ENCODE data around the gene CHERP.
"Not testable (repeated sequence)": the region's sequence is repeated elsewhere in the genome, so short reads cannot be mapped to it uniquely, and the experiment has no call there.

The CHERP gene

DNA sequence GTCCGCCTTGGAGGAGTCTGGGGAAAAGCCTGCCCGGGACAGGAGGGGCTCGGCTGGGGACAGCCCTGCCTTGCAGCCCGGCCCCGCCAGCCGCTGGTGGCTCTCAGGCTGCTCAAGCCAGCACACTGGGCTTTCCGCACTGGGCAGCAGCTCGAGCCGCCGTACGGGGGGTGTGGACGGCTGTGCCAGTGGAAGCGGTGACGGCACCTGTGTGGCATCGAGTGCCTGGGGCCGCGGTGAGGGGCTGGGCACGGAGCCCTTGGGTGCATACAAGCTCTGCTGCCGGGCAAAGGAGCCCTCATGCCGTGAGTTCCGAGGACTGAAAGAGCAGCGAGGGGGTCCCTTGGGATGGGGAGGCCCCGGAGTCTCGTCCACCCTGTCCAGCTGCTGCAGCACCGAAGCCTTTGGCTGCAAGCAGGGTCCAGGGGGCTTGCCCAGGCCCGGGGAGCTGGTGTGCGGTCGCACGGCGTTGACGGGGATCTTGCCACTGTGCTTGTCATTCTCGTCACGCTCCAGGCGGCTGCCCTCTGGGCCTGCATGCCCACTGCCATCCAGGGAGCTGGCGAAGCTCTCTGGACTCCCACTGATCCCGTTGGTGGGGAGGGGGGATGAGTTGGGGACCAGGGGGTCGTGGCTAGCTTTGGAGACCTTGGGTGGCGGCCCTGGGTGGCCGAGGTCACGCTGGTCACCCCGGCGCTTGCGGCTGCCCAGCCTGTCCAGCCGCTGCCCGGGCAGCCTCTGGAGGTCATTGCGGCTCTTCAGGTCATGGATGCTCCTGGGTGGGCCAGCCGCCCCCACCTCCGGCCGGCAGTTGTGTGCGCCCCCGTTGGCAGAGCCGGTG is 34.7 kb upstream of the CHERP start:
- DNase-seq: no peak

DNA sequence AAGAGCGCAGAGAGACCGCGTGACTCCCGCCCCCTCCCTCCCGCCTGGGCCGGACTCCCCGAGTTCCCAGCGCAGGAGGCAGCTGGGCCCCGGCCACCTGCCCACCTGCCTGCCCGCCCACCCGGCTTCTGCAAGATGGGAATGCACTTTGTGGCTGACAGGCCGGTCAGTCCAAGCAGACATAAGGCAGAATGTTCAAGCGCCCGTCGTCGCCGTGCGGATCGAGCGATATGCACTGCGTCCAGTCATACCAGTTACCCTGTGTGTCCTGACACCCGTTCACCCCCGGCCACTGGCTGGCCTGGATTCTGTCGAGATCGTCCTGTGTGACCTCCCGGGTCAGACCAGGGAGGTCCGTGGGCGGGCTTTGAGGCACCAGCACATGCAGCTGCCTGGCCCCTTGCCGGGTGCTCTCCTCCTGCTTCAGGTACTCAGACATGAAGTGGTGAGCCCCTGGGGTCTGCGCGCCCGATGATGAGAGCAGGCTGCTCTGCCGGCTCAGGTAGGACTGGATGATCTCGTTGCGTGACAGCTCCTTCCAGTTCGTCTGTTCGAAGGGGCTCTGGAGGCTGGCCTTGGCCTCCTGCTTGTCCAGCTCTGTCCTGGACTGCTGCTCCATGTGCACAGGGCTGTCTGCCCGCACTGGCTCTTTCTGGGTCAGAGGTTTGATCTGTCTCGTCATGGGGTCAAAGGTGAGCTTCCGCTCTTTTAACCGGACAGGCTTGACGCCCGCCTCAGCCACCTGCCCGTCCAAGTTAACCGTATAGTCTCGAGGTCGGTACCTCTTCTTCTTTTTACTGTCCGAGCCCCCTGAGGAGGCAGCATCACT is 33.8 kb upstream of the CHERP start:
- no peak for DNase-seq

DNA sequence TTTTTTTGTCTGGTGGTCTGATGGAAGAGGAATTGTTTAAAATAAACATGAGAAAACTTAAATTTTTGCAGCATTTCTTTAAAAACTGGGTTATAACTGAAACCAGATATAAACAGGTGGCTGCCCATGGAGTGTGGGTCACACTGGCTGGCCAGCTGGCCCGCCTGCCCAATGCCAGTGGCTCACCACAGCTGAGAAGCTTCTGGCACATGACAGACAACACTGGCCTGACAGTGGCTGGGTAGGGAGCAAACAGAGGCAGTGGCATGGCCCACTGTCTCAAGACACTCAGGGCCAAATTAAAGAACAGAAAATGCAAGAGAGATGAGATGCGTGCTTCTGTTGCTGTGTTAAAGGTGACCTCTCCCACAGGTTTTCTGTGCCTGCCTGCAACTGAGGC is 33.0 kb upstream of the CHERP start:
- DNase-seq: no peak

DNA sequence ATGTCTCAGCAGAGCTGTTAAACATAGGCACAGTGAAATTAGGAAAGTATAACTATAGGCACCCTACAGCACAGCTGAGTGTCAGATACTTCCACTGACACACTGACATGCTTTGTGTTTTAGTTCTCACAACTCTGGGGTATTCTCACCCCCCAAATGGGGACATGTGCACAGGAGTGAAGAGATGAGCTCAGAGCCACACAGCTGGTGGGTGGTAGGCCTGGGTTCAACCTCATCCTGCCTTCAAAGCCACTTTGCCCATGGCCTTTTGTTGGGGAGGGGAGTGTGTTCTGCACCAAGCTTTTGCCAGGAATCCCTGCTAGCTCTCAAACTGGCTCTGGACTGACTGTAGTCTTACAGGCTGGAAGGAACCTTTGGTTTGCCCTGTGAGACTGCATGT is 31.7 kb upstream of the CHERP start:
- no peak for DNase-seq

DNA sequence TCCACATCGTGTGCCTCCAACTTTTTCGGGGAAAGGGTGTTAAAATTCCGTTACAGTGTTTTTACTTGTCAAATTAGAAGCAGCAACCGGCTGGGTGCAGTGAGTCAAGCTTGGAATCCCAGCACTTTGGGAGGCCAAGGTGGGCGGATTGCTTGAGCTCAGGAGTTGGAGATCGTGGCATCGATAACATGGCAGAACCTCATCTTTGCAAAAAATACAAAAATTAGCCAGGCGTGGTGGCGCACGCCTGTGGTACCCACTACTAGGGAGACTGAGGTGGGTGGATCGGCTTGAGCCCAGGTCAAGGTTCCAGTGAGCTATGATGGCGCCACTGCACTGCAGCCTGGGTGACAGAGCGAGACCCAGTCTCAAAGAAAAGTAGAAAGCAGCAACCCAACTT is 31.1 kb upstream of the CHERP start:
- no peak for DNase-seq

DNA sequence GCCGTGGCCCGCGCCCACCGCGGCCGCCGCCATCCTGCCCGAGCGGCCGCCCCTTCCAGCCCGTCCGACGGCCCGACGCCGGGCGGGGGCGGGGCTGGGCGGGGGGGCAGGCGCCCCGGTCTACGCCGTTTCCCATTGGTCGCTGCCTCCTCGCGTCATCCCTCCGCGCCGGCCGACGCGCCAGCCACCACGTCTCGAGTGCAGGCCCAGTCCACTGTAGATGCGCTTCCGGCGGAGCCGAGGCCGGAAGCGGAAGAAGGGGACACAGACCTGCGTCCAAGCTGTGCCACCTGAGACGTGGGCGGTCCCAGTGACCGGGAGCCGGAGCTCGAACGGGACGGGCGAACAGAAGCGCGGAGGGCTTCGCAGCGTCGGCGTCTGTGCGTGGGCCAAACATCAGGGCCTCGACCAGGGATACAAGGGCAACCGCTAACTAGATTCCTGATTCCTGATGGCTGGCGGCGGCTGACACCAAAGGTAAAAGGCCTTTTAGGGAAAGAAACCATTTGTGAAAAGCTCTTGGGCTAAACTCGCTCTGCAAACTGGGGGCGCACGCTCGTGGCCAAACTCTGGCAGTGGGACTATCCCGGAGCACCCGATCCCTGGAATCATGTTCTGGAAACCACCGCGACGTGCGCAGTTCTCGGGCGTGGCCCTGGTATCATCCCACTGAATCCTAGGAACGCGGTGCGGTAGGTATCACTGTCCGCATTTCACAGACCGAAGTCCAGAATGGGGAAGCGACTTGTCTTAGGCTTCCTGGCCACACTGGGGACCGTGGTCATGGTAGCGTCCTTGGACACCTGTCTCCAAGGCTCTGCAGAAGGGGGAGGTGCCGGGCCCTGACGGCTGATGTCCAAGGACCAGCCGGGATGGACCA is 30.3 kb upstream of the CHERP start, which contains the start of gene SLC35E1:
TSS of gene SLC35E1 (minus strand) at position 84 of the 880 bp plus-strand sequence. CDS start at position 33, 51 bp downstream.
- peak; percentile 98 for DNase-seq

DNA sequence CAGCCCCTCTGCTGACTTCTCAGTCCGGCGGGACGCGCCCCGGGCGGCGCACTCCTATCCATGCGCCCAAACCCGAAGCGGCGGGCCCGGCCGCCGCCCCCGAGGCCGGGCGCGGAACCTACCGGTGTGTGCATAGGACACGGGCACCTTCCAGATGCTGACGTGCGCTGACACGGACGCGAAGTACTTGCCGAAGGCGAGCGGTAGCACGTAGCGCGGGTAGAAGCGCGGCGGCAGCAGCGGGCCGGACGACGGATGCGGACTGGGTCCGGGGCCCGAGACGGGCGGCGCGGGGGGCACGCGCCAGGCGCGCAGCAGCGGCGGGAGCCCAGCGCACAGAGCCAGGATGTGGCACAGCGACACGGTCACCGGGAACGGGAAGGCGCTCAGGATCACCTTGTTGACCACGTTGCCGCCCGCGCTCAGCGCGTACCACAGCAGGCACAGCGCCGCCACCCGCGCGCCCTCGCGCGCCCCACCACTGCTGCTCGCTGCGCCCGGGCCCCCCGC is 29.6 kb upstream of the CHERP start:
- peak in 3 of 4 experiments; percentile 18 to 34 (median 18) for DNase-seq

DNA sequence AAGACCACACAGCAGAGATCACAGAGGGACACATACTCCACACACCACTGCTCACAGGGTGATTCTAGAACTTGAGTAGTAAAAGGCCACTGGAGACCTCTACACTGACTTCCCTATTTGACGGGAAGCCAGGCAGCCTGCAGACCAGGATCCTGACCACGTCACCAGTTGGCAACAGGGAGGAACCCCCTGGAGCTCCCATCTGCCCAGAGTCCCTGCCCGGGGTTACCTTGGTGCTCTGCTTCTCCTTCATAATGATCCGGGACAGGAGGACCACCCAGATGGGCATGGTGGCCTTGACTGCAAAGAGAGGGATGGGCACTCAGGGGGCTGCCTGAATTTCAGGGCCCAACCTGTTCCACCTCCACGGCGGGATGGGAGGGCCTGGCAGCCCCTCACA is 29.0 kb upstream of the CHERP start:
- DNase-seq: peak; percentile 69 to 84 (median 80)

DNA sequence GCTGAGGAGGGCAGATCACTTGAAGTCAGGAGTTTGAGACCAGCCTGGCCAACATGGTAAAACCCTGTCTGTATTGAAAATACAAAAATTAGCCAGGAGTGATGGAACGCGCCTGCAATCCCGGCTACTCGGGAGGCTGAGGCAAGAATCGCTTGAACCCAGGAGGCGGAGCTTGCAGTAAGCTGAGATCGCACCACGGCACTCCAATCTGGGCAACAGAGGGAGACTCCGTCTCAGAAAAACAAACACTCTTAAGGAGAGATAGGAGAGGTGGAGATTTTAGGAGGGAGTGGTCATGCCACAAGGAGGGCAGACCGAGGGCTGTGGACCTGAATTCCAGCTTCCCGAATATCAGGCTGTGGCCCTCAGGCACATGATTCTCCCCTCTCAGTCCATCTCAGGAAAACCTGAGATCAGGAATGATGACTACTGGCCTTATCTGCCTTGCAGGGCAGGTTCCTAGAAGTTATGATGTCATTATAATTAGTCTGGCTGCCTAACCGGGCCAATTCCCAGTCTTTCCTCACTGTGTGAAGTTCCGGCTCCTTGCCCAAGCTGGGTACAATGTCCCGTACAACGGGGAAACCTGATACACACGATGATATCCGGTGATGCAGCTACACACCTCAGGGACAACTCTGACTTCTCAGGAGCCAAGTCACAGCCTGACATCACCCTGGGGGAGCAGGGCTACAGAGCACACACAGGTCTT is 27.5 kb upstream of the CHERP start:
- DNase-seq: no peak

DNA sequence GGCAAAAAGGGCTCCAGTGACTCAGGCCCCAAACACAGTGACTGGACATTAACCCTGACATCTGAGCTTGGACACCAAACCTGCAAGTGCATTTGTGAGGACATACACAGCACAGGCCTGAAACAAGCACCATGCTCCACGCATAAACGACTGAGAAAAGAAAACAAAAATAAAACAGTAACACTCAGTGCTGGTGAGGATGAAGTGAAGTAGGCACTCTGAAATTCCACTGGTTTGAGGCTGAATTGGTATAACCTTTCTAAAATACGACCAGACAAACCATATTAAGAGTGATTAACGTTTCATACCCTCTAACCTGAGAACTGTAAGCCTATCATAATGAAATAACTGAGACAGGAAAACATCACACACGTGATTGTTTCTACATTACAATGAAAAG is 24.5 kb upstream of the CHERP start:
- DNase-seq: no peak

DNA sequence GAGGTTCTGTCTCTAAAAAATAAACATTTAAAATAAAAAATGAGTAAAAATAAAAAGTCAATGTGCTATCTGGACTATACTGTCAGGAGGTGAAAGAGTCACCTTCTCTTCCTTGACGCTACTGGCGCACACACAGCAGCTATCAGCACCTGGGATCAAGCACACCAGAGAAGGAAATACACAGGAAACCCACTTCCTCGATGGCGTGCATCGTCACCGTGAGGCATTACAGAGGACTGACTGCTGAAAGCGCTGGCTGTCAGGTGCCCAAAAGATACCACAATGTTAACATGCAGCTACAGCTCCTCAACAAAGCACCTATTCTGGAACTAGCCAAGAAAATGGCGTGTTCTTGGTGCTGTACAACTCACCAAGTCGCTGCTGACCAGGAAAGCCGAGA is 23.9 kb upstream of the CHERP start:
- DNase-seq: no peak

DNA sequence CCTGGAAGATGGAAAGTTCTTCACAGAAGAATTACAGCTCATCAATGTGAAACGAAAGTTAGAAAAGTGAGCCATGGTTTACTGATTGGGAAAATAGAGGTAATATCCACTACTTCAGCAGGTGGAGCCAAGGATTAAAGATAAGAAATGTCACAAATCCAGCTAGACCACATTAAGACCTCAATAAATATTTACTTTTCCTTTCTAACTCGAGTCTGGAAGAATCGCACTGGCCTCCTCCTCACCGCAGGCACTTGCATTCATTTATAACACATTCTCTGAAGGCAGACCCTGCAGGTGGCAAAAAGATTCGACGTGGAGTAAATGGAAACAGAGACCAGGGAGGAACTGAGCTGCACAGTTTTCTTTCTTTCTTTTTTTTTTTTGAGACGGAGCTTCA is 22.6 kb upstream of the CHERP start:
- DNase-seq: no peak

DNA sequence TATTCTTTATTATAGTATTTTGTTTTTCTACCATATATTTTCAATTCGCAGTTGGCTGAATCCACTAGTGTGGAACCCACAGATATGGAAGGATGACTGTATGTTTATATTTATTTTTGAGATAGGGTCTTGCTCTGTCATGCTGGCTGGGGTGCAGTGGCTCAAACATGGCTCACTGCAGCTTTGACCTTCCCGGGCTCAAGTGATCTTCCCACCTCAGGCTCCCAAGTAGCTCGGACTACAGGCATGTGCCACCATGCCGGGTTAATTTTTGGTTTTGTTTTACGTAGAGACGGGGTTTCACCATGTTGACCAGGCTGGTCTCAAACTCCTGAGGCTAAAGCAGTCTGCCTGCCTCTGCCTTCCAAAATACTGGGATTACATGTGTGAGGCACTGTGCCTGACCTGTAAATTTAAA is 20.4 kb upstream of the CHERP start:
- DNase-seq: no peak

DNA sequence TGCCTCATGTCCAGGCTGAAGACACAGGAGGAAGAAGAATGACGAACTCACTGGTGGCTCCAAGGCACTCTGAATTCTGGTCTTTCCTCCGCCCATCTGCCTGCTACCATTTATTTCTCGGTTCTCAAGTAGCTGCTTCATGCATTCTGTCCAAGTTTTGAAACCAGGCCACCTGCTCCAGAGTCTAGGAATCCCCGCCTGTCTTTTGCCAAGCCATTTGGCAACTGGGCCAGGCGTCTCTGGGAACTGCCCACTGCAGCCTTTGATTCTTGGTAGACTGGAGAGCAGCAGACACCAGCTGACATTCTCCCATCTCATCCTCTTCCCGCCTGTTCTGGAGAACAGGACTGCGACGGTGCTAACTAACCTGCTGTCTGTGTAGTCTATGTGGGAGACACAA is 19.1 kb upstream of the CHERP start:
- no peak for DNase-seq

DNA sequence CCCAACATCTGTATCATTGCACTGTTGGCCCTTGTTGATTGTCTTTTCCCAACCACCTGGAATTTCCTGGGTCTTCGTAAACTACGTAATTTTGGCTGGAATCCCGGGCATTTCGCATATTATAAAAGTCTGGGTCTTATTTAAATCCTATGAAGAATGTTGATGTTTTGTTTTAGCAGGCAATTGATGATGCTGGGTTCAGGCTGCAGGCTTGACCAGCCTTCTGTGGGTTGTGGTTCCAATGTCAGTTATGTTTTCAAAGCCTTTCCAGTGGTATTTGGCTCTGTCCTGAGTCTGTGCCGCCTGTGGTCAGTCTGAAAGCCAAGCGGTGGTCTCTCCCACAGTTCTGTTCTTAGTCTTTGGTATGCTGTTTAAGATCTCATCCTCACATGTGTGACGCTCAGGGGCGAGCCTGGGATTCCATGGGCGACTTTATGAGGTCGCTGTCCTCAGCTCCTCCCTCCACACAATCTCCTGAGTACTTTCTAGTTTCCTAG is 17.6 kb upstream of the CHERP start:
- DNase-seq: no peak

DNA sequence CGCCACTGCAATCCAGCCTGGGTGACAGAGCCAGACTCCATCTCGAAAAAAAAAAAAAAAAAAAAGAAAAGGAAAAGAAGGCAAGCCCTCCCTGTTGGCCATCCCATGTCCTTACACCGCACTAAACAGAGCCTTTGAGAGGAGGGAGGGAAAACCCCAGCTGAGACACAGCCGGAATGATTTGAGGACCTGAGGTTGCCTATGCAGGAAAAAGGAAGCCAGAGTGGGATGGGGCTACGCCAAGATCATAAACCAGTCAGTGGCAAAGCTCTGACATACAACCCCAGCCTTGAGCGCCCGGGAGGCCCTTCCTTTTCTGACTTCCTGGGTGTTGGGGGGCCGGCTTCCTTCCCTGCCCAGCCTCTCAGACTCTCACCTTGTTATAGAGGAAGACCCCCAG is 12.5 kb upstream of the CHERP start:
- DNase-seq: no peak

DNA sequence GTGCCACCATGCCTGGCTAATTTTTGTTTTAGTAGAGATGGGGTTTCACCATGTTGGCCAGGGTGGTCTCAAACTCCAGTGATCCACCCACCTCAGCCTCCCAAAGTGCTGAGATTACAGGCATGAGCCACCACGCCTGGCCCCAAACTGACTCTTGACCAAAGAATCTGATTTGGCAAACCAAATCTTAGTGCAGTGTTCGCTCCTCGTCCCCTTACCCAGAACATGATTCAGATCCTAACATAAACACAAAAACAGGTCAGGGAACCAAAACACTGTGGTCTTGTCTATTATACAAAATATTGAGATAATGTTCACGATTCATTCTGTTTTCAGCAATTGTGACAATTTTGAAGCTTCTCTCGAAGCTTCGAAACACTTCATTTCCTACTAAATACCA is 9.7 kb upstream of the CHERP start:
- DNase-seq: not testable (repeated sequence)

DNA sequence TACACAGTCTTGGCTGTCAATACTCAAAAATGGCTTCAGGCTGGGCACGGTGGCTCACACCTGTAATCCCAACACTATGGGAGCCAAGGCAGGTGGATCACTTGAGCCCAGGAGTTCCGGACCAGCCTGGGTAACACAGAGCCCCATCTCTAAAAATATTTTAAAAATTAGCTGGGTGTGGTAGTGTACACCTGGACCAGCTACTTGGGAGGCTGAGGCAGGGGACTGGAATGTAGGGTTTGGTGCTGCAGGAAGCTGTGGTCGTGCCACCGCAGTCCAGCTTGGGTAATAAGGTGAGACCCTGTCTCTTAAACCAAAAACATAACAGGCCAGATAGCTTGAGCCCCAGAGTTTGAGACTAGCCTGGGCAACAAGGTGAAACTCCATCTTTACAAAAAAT is 6.7 kb upstream of the CHERP start:
- DNase-seq: no peak

DNA sequence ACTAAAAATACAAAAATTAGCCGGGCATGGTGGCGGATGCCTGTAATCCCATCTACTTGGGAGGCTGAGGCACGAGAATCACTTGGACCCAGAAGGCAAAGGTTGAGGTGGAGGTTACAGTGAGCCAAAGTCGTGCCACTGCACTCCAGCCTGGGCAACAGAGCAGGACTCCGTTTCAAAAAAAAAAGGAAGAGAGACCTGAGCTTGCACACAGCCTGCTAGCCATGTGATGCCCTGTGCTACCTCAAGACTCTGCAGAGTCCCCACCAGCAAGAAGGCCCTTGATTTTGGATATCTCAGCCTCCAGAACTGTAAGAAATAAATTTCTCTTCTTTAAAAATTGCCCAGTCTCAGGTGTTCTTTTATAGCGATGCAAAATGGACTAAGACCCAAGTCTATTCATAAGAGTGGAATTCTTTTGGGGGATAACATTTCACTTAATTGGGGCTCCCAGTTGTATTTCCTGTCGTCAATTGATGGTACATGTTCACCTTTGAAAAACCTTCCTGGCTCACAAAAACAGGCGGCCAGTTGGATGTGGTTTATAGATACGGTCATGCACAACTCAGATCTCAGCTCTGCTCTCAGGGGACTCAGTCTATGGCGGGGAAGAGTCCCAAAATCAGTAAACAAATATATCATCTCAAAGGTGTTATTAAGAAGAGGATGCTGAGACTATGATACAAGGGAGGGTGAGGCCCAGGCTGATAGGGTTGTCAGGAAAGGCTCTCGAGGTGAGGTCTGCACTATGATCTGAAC is 2.4 kb upstream of the CHERP start:
- DNase-seq: peak in 1 of 4 experiments; percentile 5

DNA sequence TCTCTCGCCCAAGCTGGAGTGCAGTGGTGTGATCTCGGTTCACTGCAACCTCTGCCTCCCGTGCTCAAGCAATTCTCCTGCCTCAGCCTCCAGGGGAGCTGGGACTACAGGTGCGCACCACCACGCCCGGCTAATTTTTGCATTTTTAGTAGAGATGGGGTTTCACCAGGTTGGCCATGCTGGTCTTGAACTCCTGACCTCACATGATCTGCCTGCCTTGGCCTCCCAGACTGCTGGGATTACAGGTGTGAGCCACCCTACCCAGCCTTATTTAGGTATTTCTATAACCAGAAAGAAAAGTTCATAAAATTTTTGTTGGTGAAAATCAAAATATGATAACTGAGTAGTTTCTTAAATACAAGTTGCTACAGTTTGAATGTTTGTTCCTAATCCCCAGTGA is 1.5 kb upstream of the CHERP start:
- DNase-seq: not testable (repeated sequence)
